ENCODE results near the gene CEP76. TPM values are rescaled to one million over a fixed set of nuclear protein-coding genes. Genes with fewer than 3 reads are reported as not detected.

CEP76 gene
- total and polyA plus RNA-seq, 2 donors (not counting 3 experiments of a cell fraction or from before 2014, with no cell fraction given): 5.8 to 8.6 TPM

DNA sequence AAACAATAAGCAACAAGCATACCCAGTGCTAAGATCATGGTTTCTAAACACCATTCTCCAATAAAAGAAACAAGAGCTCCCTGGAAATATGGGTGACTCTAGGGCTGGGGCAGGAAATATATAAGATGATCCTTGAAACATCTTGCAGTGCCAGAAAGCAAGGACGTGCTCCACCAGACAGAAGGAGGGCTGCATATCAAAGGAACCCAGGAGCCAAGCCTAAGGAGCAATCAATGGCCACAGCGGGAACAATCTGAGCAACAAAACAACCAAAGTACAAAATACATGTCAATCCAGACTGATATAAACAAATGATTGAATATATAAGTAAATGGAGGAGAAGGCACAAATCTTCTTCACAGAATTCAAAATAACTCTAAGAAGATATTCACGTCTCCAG, 54.8 kb downstream of the CEP76 start:
- no peaks in the 10 kb centered on the region for H3K9me1 ChIP-seq (replicated peaks; ENCODE audit: control insufficient read depth, extremely low read depth, insufficient read depth, low read length)
- H3K27ac ChIP-seq (ENCODE audit: insufficient read depth, low read depth, low read length): no peak overlapping the region
- peaks cover 0 to 2% of the 10 kb centered on the region in 2 experiments for H3K36me3 ChIP-seq (ENCODE audit: control insufficient read depth in 2 of 2, extremely low read depth in 1 of 2, insufficient read depth in 2 of 2, low read length in 2 of 2)
- H3K4me3 ChIP-seq (replicated peaks in 1 of 3; ENCODE audit: insufficient read depth in 1 of 3, low read depth in 1 of 3, low read length in 3 of 3): no peak overlapping the region
- H3K27me3 ChIP-seq (ENCODE audit: control insufficient read depth in 2 of 2, insufficient read depth in 2 of 2, low read length in 2 of 2): no peaks in the 10 kb centered on the region
- no peak overlapping the region for H3K4me2 ChIP-seq (ENCODE audit: insufficient read depth, low read length)
- intact Hi-C loops (cut with micrococcal nuclease): no loop called here
- TF ChIP-seq EZH2 (IDR thresholded peaks at IDR 0.05; ENCODE audit: borderline replicate concordance, low read depth, low read length, severe bottlenecking) (no peak), POLR2A (IDR thresholded peaks at IDR 0.05; ENCODE audit: low read depth, low read length) (no peak), GATA2 (IDR thresholded peaks at IDR 0.05; ENCODE audit: insufficient read depth, insufficient read length, low read depth, low read length) (no peak), JUN (IDR thresholded peaks at IDR 0.05; ENCODE audit: borderline replicate concordance, insufficient read depth, insufficient read length, low read depth) (no peak), POLR2AphosphoS5 (IDR thresholded peaks at IDR 0.05; ENCODE audit: insufficient read depth, low read depth, low read length) (no peak), MYC (IDR thresholded peaks at IDR 0.05; ENCODE audit: low read depth, low read length) (no peak), FOS (IDR thresholded peaks at IDR 0.05; ENCODE audit: borderline replicate concordance, insufficient read depth, low read length) (no peak), CTCF (IDR thresholded peaks at IDR 0.05; ENCODE audit: extremely low read depth in 1 of 2, insufficient read depth in 1 of 2, low read depth in 1 of 2, low read length in 2 of 2) (no peak), MAX (IDR thresholded peaks at IDR 0.05; ENCODE audit: insufficient read depth, insufficient read length) (no peak)
- no peaks in the 10 kb centered on the region for H3K9me3 ChIP-seq (replicated peaks; ENCODE audit: control insufficient read depth, insufficient read depth, low read length)
- CTCF ChIA-PET: interaction anchor here (1.6 kb wide), 1 partner anchor 40 kb away, joined by 4 read pairs; no protein-coding TSS in a partner anchor
- no peak for FAIRE-seq
- no peak for DNase-seq (ENCODE audit: low read depth, low spot score)
- H3K9ac ChIP-seq (replicated peaks; ENCODE audit: extremely low read depth, insufficient read depth, low read length): no peak overlapping the region
- no TSS peak for BruUV-seq (replicated peaks)
- H4K20me1 ChIP-seq (replicated peaks; ENCODE audit: control insufficient read depth, extremely low read depth, insufficient read depth, low read length): peaks cover 4% of the 10 kb centered on the region
- peaks cover 8% of the 10 kb centered on the region for H3K4me1 ChIP-seq (ENCODE audit: control insufficient read depth, extremely low read depth, insufficient read depth, low read length)
- POLR2A ChIA-PET: no interaction called here
- no peak overlapping the region for H2AFZ ChIP-seq (ENCODE audit: low read depth, low read length)
- peaks cover 91% of the 10 kb centered on the region for H3K79me2 ChIP-seq (ENCODE audit: control insufficient read depth, insufficient read depth, low read length)
- dilution Hi-C loops (cut with MboI; ENCODE audit: extremely low pct_ligation_motif_present, low sequenced_read_pairs): no loop called here

All from endothelial cell of umbilical vein (primary cell).